Esophagus squamous epithelium (tissue), 5 donors: ENCODE measurements around the gene COL4A3. TPM values are rescaled to one million over a fixed set of nuclear protein-coding genes. Genes with fewer than 3 reads are reported as not detected.
A peak's percentile ranks its signal among the peaks of the same experiment; 100 is the strongest.
"Not testable (repeated sequence)": the region's sequence is repeated elsewhere in the genome, so short reads cannot be mapped to it uniquely, and the experiment has no call there.

Experiments
- DNase-seq: peaks from one replicate; lab custom pipeline; 2025; lab: John Stamatoyannopoulos, UW
- H3K27ac ChIP-seq, 4 donors: fragments of 200-600 bp; sonication (generic); one replicate each; pipeline ENCODE4 v1.5.1; 2016 to 2019; ENCODE audit warnings: mild to moderate bottlenecking in 1 of 4
- H3K27me3 ChIP-seq, 4 donors: fragments of 200-600 bp; sonication (generic); 1 replicate in 3 of 4; 2 replicates in 1 of 4; pipeline versions ENCODE4 v1.5.1 to v1.6.0; 2017 to 2021; ENCODE audit warnings: antibody characterized with exemption in 1 of 4
- H3K36me3 ChIP-seq, 3 donors: fragments of 200-600 bp; sonication (generic); one replicate each; pipeline ENCODE4 v1.5.1; 2016 to 2019
- H3K4me1 ChIP-seq, 3 donors: fragments of 200-600 bp; sonication (generic); one replicate each; pipeline ENCODE4 v1.5.1; 2017 to 2019
- H3K4me3 ChIP-seq, 4 donors: fragments of 200-600 bp; sonication (generic); 1 replicate in 3 of 4; 2 replicates in 1 of 4; pipeline ENCODE4 v1.5.1; 2016 to 2019; ENCODE audit warnings: mild to moderate bottlenecking in 2 of 4, moderate library complexity in 1 of 4
- H3K9me3 ChIP-seq, 3 donors: fragments of 200-600 bp; sonication (generic); one replicate each; pipeline ENCODE4 v1.5.1; 2016 to 2019
- CTCF ChIP-seq, 6 experiments: fragments of 450-650 bp in 4 of 6; fragments of 200-600 bp in 2 of 6; sonication (generic) in 2 of 6; IDR thresholded peaks; one replicate each; pipeline ENCODE4 v1.5.1; 2016 to 2019; ENCODE audit warnings: antibody characterized with exemption in 6 of 6, mild to moderate bottlenecking in 4 of 6, moderate library complexity in 4 of 6
- POLR2A ChIP-seq, 4 donors: fragments of 450-650 bp; IDR thresholded peaks; one replicate each; pipeline ENCODE4 v1.6.1; 2017; ENCODE audit warnings: antibody characterized with exemption in 4 of 4, mild to moderate bottlenecking in 4 of 4, moderate library complexity in 3 of 4
- WGBS, 2 donors: methylation state at CpG; one replicate each; pipeline ENCODE4 v1.1.5; 2018; 5-methylcytosine and 5-hydroxymethylcytosine counted together
- intact Hi-C: fragments of 100-400 bp; cut with DNase I; formaldehyde crosslinking; loops from one replicate; pipeline ENCODE4 v1.15.0; 2022
- total RNA-seq, 4 donors: library from RNA; depleted of rRNA; stranded (reverse); fragments of >200 nt; gene quantifications; one replicate each; pipeline ENCODE4 v1.1.0, GENCODE V29; 2016
- donor health status: DM: yes; HTN: yes; CAD: no.

COL4A3 gene
- total RNA-seq, 4 donors from 2014 or later, result 0.11 to 2.5 (median 0.38) TPM

- peak overlapping the region; percentile 36 to 68 (median 46) for H3K4me3 ChIP-seq
- H3K9me3 ChIP-seq, result no peaks in the 10 kb centered on the region
- intact Hi-C loops, result no loop called here
- H3K27me3 ChIP-seq, result peaks cover 0 to 77% (median 1%) of the 10 kb centered on the region in 4 donors
- H3K36me3 ChIP-seq, result no peaks in the 10 kb centered on the region
- peak overlapping the region in 2 of 4 donors; percentile 46 to 76 for H3K27ac ChIP-seq
- no peak for DNase-seq
- TF ChIP-seq CTCF (IDR thresholded peaks at IDR 0.05) (no peak), POLR2A (IDR thresholded peaks at IDR 0.05) (no peak)
- H3K4me1 ChIP-seq, result peaks cover 13 to 25% (median 15%) of the 10 kb centered on the region in 3 donors
- 3 to 7% methylated on average over 10 to 12 of the region's 38 CpGs for WGBS, 2 donors
These were observed 403 bp downstream of the COL4A3 start for GRCh38 chr2:227164763-227165291.

- H3K4me1 ChIP-seq, intact Hi-C loops, H3K4me3 ChIP-seq, H3K9me3 ChIP-seq, H3K27ac ChIP-seq, H3K27me3 ChIP-seq, H3K36me3 ChIP-seq, DNase-seq: not testable (repeated sequence)
- WGBS, 2 donors, result 90 to 92% methylated on average over 11 of the region's 11 CpGs
These were observed 7.4 kb downstream of the COL4A3 start for GRCh38 chr2:227171779-227172178.

- Histone ChIP-seq H3K4me3 (no peak overlapping the region), H3K36me3 (no peaks in the 10 kb centered on the region), H3K9me3 (no peaks in the 10 kb centered on the region), H3K4me1 (no peaks in the 10 kb centered on the region), H3K27me3 (no peaks in the 10 kb centered on the region), H3K27ac (no peak overlapping the region)
- 87 to 93% methylated on average over 12 of the region's 12 CpGs for WGBS, 2 donors
- intact Hi-C loops, result no loop called here
- no peak for DNase-seq
- TF ChIP-seq POLR2A (IDR thresholded peaks at IDR 0.05), result no peak
- TF ChIP-seq CTCF (IDR thresholded peaks at IDR 0.05), result no peak
These were observed 13.3 kb downstream of the COL4A3 start for GRCh38 chr2:227177592-227178336.

GRCh38 chr2:227179988-227180685, 15.7 kb downstream of the COL4A3 start:
- Histone ChIP-seq H3K27ac (no peak overlapping the region), H3K9me3 (no peaks in the 10 kb centered on the region), H3K36me3 (no peaks in the 10 kb centered on the region), H3K4me3 (no peak overlapping the region), H3K27me3 (no peaks in the 10 kb centered on the region), H3K4me1 (no peaks in the 10 kb centered on the region)
- intact Hi-C loops, result no loop called here
- WGBS, 2 donors, result 46 to 63% methylated on average over 7 to 11 of the region's 11 CpGs
- TF ChIP-seq CTCF (IDR thresholded peaks at IDR 0.05) (no peak), POLR2A (IDR thresholded peaks at IDR 0.05) (no peak)
- no peak for DNase-seq

GRCh38 chr2:227180770-227181169, 16.3 kb downstream of the COL4A3 start:
- Histone ChIP-seq H3K27me3 (no peaks in the 10 kb centered on the region), H3K9me3 (no peaks in the 10 kb centered on the region), H3K27ac (no peak overlapping the region), H3K4me3 (no peak overlapping the region), H3K36me3 (no peaks in the 10 kb centered on the region), H3K4me1 (no peaks in the 10 kb centered on the region)
- WGBS, 2 donors, result 32 to 55% methylated on average over 3 of the region's 3 CpGs
- DNase-seq, result no peak
- intact Hi-C loops, result no loop called here
- TF ChIP-seq CTCF (IDR thresholded peaks at IDR 0.05), result no peak
- TF ChIP-seq POLR2A (IDR thresholded peaks at IDR 0.05), result no peak
